HEK293T (cell line): ENCODE data around the gene SHISA9.

ENCODE experiments used
- ARNT ChIP-seq: fragments of 450-650 bp; IDR thresholded peaks from 2 replicates; pipeline ENCODE4 v1.6.1; 2017; ENCODE audit warnings: mild to moderate bottlenecking
- BHLHE40 ChIP-seq: fragments of 450-650 bp; IDR thresholded peaks from 2 replicates; pipeline ENCODE4 v1.6.1; 2016; ENCODE audit warnings: mild to moderate bottlenecking, moderate library complexity, borderline replicate concordance
- ELF4 ChIP-seq: fragments of 450-650 bp; IDR thresholded peaks from 2 replicates; pipeline ENCODE4 v1.6.1; 2017; ENCODE audit warnings: antibody characterized with exemption
- FOXA1 ChIP-seq: fragments of 450-650 bp; IDR thresholded peaks from 2 replicates; pipeline ENCODE4 v1.6.1; 2016; ENCODE audit warnings: mild to moderate bottlenecking
- FOXM1 ChIP-seq: fragments of 450-650 bp; IDR thresholded peaks from 2 replicates; pipeline ENCODE4 v1.6.1; 2017; ENCODE audit warnings: mild to moderate bottlenecking, borderline replicate concordance
- HDGF ChIP-seq: fragments of 450-650 bp; IDR thresholded peaks from 2 replicates; pipeline ENCODE4 v1.6.1; 2017; ENCODE audit warnings: antibody characterized with exemption, borderline replicate concordance
- LEF1 ChIP-seq: fragments of 450-650 bp; IDR thresholded peaks from 2 replicates; pipeline ENCODE4 v1.6.1; 2017; ENCODE audit warnings: mild to moderate bottlenecking, borderline replicate concordance
- NFRKB ChIP-seq: fragments of 450-650 bp; IDR thresholded peaks from 2 replicates; pipeline ENCODE4 v1.6.1; 2016; ENCODE audit warnings: mild to moderate bottlenecking, moderate library complexity
- SP1 ChIP-seq: fragments of 450-650 bp; IDR thresholded peaks from 2 replicates; pipeline ENCODE4 v1.6.1; 2017
- SUZ12 ChIP-seq: fragments of 450-650 bp; IDR thresholded peaks from 2 replicates; pipeline ENCODE4 v1.6.1; 2016; ENCODE audit warnings: mild to moderate bottlenecking
- ZNF384 ChIP-seq: fragments of 450-650 bp; IDR thresholded peaks from 2 replicates; pipeline ENCODE4 v1.6.1; 2016

DNA sequence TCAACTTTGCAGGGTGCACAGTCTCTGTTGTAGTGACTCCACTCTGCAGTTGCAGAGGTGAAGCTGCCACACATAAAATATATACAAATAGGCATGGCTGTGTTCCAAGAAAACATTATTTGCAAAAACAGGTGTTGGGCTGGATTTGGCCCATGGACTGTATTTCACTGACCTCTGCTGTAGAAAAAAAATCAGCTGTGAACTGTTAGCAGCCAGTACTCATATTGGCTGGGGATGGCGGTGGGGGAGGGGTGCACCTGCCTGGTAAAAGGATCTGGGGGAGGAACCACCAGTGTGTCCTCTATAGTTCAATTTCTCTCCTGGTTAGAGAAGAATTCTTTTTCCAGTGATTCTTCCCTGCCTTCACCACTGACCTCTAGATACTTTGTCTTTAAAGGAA, 50.0 kb downstream of the SHISA9 start:
- no peak for TF ChIP-seq FOXM1
- no peak for TF ChIP-seq ZNF384
- no peak for TF ChIP-seq SUZ12
- no peak for TF ChIP-seq ELF4
- no peak for TF ChIP-seq SP1
- no peak for TF ChIP-seq NFRKB
- no peak for TF ChIP-seq BHLHE40
- no peak for TF ChIP-seq FOXA1
- TF ChIP-seq ARNT: no peak
- no peak for TF ChIP-seq HDGF
- TF ChIP-seq LEF1: no peak
